ENCODE measurements around the gene ZNF888. TPM values are rescaled to one million over a fixed set of nuclear protein-coding genes. Genes with fewer than 3 reads are reported as not detected.

Gene ZNF888
- total and polyA plus RNA-seq, 9 of the 15 experiments (the other 6 are each of a cell fraction or from before 2014, with no cell fraction given): 1.6 to 13.3 (median 9.9) TPM

DNA sequence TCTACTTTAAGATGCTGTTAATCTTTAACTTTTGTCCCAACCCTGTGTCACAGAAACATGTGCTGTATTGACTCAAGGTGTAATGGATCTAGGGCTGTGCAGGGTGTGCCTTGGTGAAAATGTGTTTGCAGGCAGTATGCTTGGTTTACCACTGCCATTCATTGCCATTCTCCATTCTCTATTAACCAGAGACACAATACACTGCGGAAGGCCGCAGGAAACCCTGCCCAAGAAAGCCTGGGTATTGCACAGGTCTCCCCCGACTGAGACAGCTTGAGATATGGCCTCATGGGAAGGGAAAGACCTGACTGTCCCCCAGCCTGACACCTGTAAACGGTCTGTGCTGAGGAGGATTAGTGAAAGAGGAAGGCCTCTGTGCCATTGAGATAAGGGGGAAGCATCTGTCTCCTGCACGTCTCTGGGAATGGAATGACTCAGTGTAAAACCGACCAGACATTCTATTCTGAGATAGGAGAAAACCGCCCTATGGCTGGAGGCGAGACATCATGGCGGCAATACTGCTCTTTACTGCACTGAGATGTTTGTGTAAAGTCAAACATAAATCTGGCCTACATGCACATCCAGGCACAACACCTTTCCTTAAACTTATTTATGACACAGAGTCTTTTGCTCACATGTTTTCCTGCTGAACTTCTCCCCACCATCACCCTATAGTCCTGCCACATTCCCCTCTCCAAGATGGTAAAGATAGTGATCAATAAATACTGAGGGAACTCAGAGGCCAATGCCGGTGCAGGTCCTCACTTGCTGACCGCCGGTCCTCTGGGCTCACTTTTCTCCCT is 13.1 kb upstream of the ZNF888 start (continued):
- TF ChIP-seq RBM34 (IDR thresholded peaks at IDR 0.05; ENCODE audit: borderline replicate concordance, insufficient read depth, low read length) (no peak), NUFIP1 (IDR thresholded peaks at IDR 0.05; ENCODE audit: partially characterized antibody) (no peak), YY1 (IDR thresholded peaks at IDR 0.05; ENCODE audit: borderline replicate concordance in 1 of 3, control insufficient read depth in 1 of 3, extremely low read depth in 1 of 3, insufficient read depth in 3 of 3, insufficient read length in 1 of 3, insufficient replicate concordance in 2 of 3, low read depth in 1 of 3, low read length in 2 of 3) (peak; percentile 35 to 85 (median 44)), RNF2 (IDR thresholded peaks at IDR 0.05) (peak; percentile 95), TAL1 (IDR thresholded peaks at IDR 0.05) (peak; percentile 98), USF2 (CRISPR knock-in tag; IDR thresholded peaks at IDR 0.05) (no peak), LEF1 (IDR thresholded peaks at IDR 0.05) (peak; percentile 87), ZNF282 (CRISPR knock-in tag; IDR thresholded peaks at IDR 0.05) (no peak), TBP (optimal IDR thresholded peaks at IDR 0.05; ENCODE audit: low read depth, low read length) (no peak), NR2C1 (IDR thresholded peaks at IDR 0.05) (0 out of 2 replicates have a peak, but pooled peaks have one; percentile 5), NR2C1 (tag; IDR thresholded peaks at IDR 0.05) (peak; percentile 84), SIN3A (IDR thresholded peaks at IDR 0.05; ENCODE audit: borderline replicate concordance in 2 of 2, control insufficient read depth in 1 of 2, low read depth in 2 of 2, low read length in 2 of 2) (no peak), PHB2 (IDR thresholded peaks at IDR 0.05; ENCODE audit: low read depth) (peak; percentile 93), ZNF175 (CRISPR knock-in tag; IDR thresholded peaks at IDR 0.05; ENCODE audit: low read depth) (peak; percentile 73; the same call in 1 of the 2 replicates), PHF8 (IDR thresholded peaks at IDR 0.05; ENCODE audit: borderline replicate concordance, low read length) (no peak; the same call in 1 of the 2 replicates)
- TF ChIP-seq, protein P1, sequence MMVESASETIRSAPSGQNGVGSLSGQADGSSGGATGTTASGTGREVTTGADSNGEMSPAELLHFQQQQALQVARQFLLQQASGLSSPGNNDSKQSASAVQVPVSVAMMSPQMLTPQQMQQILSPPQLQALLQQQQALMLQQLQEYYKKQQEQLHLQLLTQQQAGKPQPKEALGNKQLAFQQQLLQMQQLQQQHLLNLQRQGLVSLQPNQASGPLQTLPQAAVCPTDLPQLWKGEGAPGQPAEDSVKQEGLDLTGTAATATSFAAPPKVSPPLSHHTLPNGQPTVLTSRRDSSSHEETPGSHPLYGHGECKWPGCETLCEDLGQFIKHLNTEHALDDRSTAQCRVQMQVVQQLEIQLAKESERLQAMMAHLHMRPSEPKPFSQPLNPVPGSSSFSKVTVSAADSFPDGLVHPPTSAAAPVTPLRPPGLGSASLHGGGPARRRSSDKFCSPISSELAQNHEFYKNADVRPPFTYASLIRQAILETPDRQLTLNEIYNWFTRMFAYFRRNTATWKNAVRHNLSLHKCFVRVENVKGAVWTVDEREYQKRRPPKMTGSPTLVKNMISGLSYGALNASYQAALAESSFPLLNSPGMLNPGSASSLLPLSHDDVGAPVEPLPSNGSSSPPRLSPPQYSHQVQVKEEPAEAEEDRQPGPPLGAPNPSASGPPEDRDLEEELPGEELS (CRISPR knock-in tag; IDR thresholded peaks at IDR 0.05; ENCODE audit: borderline replicate concordance): no peak
